Astrocyte (in vitro differentiated cells and primary cell): Measurements from ENCODE around the gene SULT2B1.

Experiments
- EZH2 ChIP-seq: IDR thresholded peaks from 2 replicates; pipeline ENCODE4 v1.6.1; 2012; ENCODE audit warnings: mild to moderate bottlenecking, low read length, inconsistent platforms; ENCODE audit not compliant: insufficient read depth
- TF ChIP-seq, protein P1 (sequence below): IDR thresholded peaks from 2 replicates; pipeline ENCODE4 v1.5.1; 2011; ENCODE audit warnings: low read depth, mild to moderate bottlenecking, inconsistent platforms, low read length, moderate library complexity; ENCODE audit not compliant: insufficient read depth

GRCh38 chr19:48506138-48506733 is 45.7 kb upstream of the SULT2B1 start:
- TF ChIP-seq, protein P1, sequence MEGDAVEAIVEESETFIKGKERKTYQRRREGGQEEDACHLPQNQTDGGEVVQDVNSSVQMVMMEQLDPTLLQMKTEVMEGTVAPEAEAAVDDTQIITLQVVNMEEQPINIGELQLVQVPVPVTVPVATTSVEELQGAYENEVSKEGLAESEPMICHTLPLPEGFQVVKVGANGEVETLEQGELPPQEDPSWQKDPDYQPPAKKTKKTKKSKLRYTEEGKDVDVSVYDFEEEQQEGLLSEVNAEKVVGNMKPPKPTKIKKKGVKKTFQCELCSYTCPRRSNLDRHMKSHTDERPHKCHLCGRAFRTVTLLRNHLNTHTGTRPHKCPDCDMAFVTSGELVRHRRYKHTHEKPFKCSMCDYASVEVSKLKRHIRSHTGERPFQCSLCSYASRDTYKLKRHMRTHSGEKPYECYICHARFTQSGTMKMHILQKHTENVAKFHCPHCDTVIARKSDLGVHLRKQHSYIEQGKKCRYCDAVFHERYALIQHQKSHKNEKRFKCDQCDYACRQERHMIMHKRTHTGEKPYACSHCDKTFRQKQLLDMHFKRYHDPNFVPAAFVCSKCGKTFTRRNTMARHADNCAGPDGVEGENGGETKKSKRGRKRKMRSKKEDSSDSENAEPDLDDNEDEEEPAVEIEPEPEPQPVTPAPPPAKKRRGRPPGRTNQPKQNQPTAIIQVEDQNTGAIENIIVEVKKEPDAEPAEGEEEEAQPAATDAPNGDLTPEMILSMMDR, result peak; percentile 45
- TF ChIP-seq EZH2, result no peak
